Measurements from ENCODE around the gene XKR8. TPM values are rescaled to one million over a fixed set of nuclear protein-coding genes. Genes with fewer than 3 reads are reported as not detected.

The XKR8 gene
- total and polyA plus RNA-seq, 10 of the 15 experiments (the other 5 are each of a cell fraction or from before 2014, with no cell fraction given): 0.80 to 3.7 (median 2.6) TPM

DNA sequence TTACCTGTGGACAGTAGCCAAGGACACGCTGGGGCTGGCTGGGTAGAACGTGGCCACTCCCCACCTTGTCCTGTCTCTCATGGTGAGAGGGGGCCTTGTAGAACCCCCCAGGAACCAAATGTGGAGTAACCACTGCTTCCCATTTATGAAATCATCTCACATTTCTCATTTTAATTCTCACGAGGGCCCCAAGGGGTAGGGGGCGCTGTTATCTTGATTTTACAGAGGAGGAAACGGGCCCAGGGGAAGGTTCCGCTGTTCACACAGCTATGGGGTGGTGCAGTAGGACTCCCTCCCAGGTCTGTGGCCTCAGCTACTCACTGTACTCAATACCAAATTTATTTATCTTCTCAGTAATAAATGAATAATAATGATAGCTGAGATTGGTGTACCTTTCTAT is 19.5 kb upstream of the XKR8 start (continued):
- no peak for TF ChIP-seq MYC (IDR thresholded peaks at IDR 0.05; ENCODE audit: insufficient read depth, insufficient read length, insufficient replicate concordance, low read length, severe bottlenecking)

DNA sequence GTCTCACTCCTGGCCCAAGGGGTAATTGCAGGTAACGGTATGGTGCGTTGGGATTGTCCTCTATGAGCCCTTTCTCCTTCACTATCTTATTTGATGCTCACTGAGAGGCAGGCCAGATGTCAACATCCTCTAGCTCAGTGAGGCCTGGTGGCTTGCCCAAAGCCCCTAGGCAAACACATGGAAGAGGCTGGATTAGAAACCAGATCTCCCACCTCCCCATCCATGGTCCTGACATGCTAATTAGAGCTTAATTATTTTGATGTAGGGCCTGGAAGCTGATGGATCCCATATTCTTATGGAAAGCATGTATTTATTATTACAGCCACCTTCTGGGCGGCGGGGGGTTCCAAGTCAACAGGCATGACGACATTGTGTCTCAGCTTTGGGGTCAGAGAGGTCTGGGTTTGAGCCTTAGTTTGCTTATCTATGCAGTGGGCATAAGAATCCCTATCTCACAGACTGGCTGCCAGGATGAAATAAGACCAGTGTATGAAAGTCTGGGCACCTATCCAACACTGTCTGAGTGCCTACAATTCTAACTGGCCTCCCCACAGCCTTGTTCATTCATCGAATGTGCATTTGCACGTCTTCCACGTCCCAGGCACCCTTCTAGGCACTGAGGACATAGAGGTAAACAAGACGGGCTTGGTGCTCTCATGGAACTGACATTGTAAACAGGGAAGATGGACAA is 18.8 kb upstream of the XKR8 start:
- Histone ChIP-seq H3K9ac (ENCODE audit: control insufficient read depth, insufficient read depth, low read length) (no peak overlapping the region), H3K27ac (ENCODE audit: control insufficient read depth, insufficient read depth) (no peak overlapping the region), H3K4me2 (ENCODE audit: control insufficient read depth, insufficient read depth) (no peak overlapping the region), H3K4me3 (no peak overlapping the region), H4K20me1 (ENCODE audit: control insufficient read depth, insufficient read depth) (no peaks in the 10 kb centered on the region), H3K27me3 (replicated peaks in 1 of 2; ENCODE audit: control insufficient read depth in 2 of 2, insufficient read depth in 2 of 2, low read length in 1 of 2) (no peaks in the 10 kb centered on the region), H3K36me3 (ENCODE audit: control insufficient read depth in 2 of 2, insufficient read depth in 2 of 2, low read length in 1 of 2) (no peaks in the 10 kb centered on the region), H3K79me2 (ENCODE audit: control insufficient read depth, insufficient read depth, low read length) (no peaks in the 10 kb centered on the region), H3K4me1 (ENCODE audit: control insufficient read depth, insufficient read depth, low read length) (no peaks in the 10 kb centered on the region), H2AFZ (ENCODE audit: control insufficient read depth, low read depth, low read length) (no peak overlapping the region), H3K9me3 (replicated peaks; ENCODE audit: control insufficient read depth, insufficient read depth, low read length) (no peaks in the 10 kb centered on the region)
- FAIRE-seq (no peak), ATAC-seq (no peak), DNase-seq (ENCODE audit: low read depth, low spot score) (no peak)
- TF ChIP-seq CHD2 (IDR thresholded peaks at IDR 0.05; ENCODE audit: borderline replicate concordance, low read depth, low read length) (no peak), ETV6 (conservative IDR thresholded peaks at IDR 0.05 in 1 of 2, IDR thresholded peaks at IDR 0.05 in 1 of 2; ENCODE audit: borderline replicate concordance in 1 of 2, low read depth in 1 of 2) (no peak), TAF1 (IDR thresholded peaks at IDR 0.05; ENCODE audit: borderline replicate concordance, low read depth, low read length) (no peak), RELA (IDR thresholded peaks at IDR 0.05; ENCODE audit: borderline replicate concordance, partially characterized antibody) (no peak), TCF12 (IDR thresholded peaks at IDR 0.05; ENCODE audit: low read depth, low read length) (no peak), HCFC1 (IDR thresholded peaks at IDR 0.05; ENCODE audit: low read length) (no peak), ZNF24 (IDR thresholded peaks at IDR 0.05) (no peak)
- TF ChIP-seq, protein P1, sequence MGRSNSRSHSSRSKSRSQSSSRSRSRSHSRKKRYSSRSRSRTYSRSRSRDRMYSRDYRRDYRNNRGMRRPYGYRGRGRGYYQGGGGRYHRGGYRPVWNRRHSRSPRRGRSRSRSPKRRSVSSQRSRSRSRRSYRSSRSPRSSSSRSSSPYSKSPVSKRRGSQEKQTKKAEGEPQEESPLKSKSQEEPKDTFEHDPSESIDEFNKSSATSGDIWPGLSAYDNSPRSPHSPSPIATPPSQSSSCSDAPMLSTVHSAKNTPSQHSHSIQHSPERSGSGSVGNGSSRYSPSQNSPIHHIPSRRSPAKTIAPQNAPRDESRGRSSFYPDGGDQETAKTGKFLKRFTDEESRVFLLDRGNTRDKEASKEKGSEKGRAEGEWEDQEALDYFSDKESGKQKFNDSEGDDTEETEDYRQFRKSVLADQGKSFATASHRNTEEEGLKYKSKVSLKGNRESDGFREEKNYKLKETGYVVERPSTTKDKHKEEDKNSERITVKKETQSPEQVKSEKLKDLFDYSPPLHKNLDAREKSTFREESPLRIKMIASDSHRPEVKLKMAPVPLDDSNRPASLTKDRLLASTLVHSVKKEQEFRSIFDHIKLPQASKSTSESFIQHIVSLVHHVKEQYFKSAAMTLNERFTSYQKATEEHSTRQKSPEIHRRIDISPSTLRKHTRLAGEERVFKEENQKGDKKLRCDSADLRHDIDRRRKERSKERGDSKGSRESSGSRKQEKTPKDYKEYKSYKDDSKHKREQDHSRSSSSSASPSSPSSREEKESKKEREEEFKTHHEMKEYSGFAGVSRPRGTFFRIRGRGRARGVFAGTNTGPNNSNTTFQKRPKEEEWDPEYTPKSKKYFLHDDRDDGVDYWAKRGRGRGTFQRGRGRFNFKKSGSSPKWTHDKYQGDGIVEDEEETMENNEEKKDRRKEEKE (IDR thresholded peaks at IDR 0.05): no peak
- TF ChIP-seq, protein P2, sequence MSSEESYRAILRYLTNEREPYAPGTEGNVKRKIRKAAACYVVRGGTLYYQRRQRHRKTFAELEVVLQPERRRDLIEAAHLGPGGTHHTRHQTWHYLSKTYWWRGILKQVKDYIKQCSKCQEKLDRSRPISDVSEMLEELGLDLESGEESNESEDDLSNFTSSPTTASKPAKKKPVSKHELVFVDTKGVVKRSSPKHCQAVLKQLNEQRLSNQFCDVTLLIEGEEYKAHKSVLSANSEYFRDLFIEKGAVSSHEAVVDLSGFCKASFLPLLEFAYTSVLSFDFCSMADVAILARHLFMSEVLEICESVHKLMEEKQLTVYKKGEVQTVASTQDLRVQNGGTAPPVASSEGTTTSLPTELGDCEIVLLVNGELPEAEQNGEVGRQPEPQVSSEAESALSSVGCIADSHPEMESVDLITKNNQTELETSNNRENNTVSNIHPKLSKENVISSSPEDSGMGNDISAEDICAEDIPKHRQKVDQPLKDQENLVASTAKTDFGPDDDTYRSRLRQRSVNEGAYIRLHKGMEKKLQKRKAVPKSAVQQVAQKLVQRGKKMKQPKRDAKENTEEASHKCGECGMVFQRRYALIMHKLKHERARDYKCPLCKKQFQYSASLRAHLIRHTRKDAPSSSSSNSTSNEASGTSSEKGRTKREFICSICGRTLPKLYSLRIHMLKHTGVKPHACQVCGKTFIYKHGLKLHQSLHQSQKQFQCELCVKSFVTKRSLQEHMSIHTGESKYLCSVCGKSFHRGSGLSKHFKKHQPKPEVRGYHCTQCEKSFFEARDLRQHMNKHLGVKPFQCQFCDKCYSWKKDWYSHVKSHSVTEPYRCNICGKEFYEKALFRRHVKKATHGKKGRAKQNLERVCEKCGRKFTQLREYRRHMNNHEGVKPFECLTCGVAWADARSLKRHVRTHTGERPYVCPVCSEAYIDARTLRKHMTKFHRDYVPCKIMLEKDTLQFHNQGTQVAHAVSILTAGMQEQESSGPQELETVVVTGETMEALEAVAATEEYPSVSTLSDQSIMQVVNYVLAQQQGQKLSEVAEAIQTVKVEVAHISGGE (CRISPR knock-in tag; IDR thresholded peaks at IDR 0.05): no peak
- intact Hi-C loops (cut with micrococcal nuclease; ENCODE audit: unreplicated experiment) (no loop called here), in situ Hi-C loops (cut with MboI) (no loop called here)
- ChIA-PET POLR2A (no interaction called here), RAD21 (ENCODE audit: unreplicated experiment) (interaction anchor here (1.0 to 1.8 kb wide), 10 partner anchors 19 to 308 kb away, joined by 3 to 7 read pairs (median 4); partner anchors contain the start of genes EYA3 and XKR8), SMC1A (ENCODE audit: uncharacterized antibody, unreplicated experiment) (interaction anchor here (0.6 to 1.9 kb wide), 10 partner anchors 11 to 308 kb away, joined by 3 to 7 read pairs (median 3); no protein-coding TSS in a partner anchor), CTCF (interaction anchor here (0.6 to 5.8 kb wide), 29 partner anchors 8 to 268 kb away, joined by 3 to 40 read pairs (median 3); partner anchors contain the start of gene FAM76A)
- no TSS peak for BruUV-seq (replicated peaks)
- 80% methylated on average over 9 of the region's 9 CpGs for WGBS (ENCODE audit: insufficient coverage, insufficient replicate concordance, low lambda C conversion rate, missing lambda C conversion rate)

Measured in GM12878 (cell line).